ENCODE data around the gene PRKG1. TPM values are rescaled to one million over a fixed set of nuclear protein-coding genes. Genes with fewer than 3 reads are reported as not detected.

The PRKG1 gene
- total and polyA plus RNA-seq, 2 donors (not counting 1 experiment from before 2014, with no cell fraction given): 45.8 to 71.8 TPM

DNA sequence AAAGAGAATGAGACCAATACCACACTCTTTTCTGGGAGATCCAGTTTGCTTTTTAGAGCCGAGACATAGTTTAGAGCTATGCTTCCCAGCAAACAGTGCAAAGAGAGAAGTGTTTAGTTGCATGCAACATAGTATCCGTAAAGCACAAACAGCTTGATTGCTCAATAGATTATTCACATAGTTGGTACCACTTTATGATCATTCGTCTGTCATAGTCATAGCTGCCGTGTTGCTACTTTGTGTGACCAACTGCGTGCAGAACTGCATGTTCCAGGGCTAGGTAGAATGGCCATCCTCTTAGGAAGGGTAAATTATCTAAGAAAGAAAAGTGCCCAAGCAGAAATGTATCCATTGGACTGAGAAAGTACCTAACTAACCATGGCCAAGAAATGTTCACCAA, 1036.3 kb downstream of the PRKG1 start:
- no peak overlapping the region for H3K27ac ChIP-seq (ENCODE audit: insufficient read depth, low read length)
- no peak overlapping the region for H3K4me2 ChIP-seq (ENCODE audit: extremely low read depth, insufficient read depth, low read length)
- no peak for TF ChIP-seq CTCF (conservative IDR thresholded peaks at IDR 0.05 in 1 of 2, IDR thresholded peaks at IDR 0.05 in 1 of 2; ENCODE audit: low read depth in 1 of 2, low read length in 2 of 2)
- no peak for TF ChIP-seq EZH2 (IDR thresholded peaks at IDR 0.05; ENCODE audit: low read length, missing control alignments)

DNA sequence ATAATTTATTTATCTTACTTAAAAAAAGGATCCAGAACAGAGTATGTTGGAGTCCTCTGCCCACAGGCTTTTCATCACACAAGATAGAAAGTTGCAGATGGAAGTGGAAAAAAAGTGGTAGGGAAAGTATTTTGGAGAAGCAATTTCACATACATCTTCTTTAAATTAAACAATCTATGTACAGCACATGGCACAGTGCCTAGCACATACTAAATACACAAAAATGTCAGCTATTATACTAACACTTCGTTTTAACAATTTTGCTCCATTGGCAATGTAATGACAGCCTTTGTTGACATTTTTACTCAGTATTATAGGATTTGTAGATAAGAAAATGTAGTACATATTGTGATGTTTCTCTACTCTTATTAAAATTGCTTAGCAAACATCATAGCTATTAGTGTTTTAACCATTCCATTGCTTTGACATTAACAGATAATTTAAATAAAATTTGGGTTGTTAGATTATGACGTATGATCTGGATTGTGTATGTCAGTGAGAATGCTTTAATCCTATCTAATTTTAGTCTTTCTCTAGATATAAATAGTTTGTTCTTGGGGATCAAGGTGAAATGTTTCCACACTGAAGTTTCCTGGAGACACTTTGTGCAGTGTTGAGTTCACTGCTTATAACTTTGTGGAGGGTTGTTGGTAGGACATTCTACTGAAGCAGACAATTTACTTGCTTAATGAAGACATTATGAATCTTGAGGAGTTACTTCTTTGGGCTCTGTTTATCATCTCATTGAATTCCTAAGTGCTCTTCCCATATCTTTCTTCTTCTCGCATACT, 1037.0 kb downstream of the PRKG1 start:
- no peaks in the 10 kb centered on the region for H3K27me3 ChIP-seq (ENCODE audit: control insufficient read depth, insufficient read depth, low read length)
- H3K9me3 ChIP-seq (ENCODE audit: control insufficient read depth, insufficient read depth, low read depth, low read length): no peaks in the 10 kb centered on the region
- H3K9ac ChIP-seq (ENCODE audit: insufficient read depth, low read length): no peak overlapping the region
- no peak overlapping the region for H3K4me3 ChIP-seq (replicated peaks in 1 of 4; ENCODE audit: control extremely low read depth in 1 of 4, insufficient read depth in 1 of 4, low read depth in 3 of 4, low read length in 4 of 4)
- H3K4me2 ChIP-seq (ENCODE audit: extremely low read depth, insufficient read depth, low read length): no peak overlapping the region
- no peaks in the 10 kb centered on the region for H3K79me2 ChIP-seq (ENCODE audit: control insufficient read depth, insufficient read depth, low read length)
- H4K20me1 ChIP-seq (ENCODE audit: control insufficient read depth, extremely low read depth, insufficient read depth, low read length): no peaks in the 10 kb centered on the region
- peak in 1 of 2 donors; percentile 40 for DNase-seq (ENCODE audit: low read depth in 2 of 2)
- no peaks in the 10 kb centered on the region for H3K36me3 ChIP-seq (ENCODE audit: control insufficient read depth, insufficient read depth, low read length)
- no peaks in the 10 kb centered on the region for H3K4me1 ChIP-seq (ENCODE audit: control insufficient read depth, extremely low read depth, insufficient read depth, low read length)
- H3K27ac ChIP-seq (ENCODE audit: insufficient read depth, low read length): no peak overlapping the region
- no peak overlapping the region for H2AFZ ChIP-seq (ENCODE audit: low read length)
- TF ChIP-seq EZH2 (IDR thresholded peaks at IDR 0.05; ENCODE audit: low read length, missing control alignments) (no peak), CTCF (conservative IDR thresholded peaks at IDR 0.05 in 1 of 2, IDR thresholded peaks at IDR 0.05 in 1 of 2; ENCODE audit: low read depth in 1 of 2, low read length in 2 of 2) (no peak)

More for the DNA sequence above, 1036.3 kb downstream of the PRKG1 start:
- Histone ChIP-seq H3K27me3 (ENCODE audit: control insufficient read depth, insufficient read depth, low read length) (no peaks in the 10 kb centered on the region), H3K4me1 (ENCODE audit: control insufficient read depth, extremely low read depth, insufficient read depth, low read length) (no peaks in the 10 kb centered on the region), H3K9ac (ENCODE audit: insufficient read depth, low read length) (no peak overlapping the region), H2AFZ (ENCODE audit: low read length) (no peak overlapping the region), H3K9me3 (ENCODE audit: control insufficient read depth, insufficient read depth, low read depth, low read length) (no peaks in the 10 kb centered on the region), H3K36me3 (ENCODE audit: control insufficient read depth, insufficient read depth, low read length) (no peaks in the 10 kb centered on the region), H4K20me1 (ENCODE audit: control insufficient read depth, extremely low read depth, insufficient read depth, low read length) (no peaks in the 10 kb centered on the region), H3K79me2 (ENCODE audit: control insufficient read depth, insufficient read depth, low read length) (no peaks in the 10 kb centered on the region), H3K4me3 (replicated peaks in 1 of 4; ENCODE audit: control extremely low read depth in 1 of 4, insufficient read depth in 1 of 4, low read depth in 3 of 4, low read length in 4 of 4) (no peak overlapping the region)
- DNase-seq (ENCODE audit: low read depth in 2 of 2): peak in 1 of 2 donors; percentile 6

GRCh38 chr10:52115823-52116222, 1041.5 kb downstream of the PRKG1 start:
- no peak overlapping the region for H3K9ac ChIP-seq (ENCODE audit: insufficient read depth, low read length)
- H3K9me3 ChIP-seq (ENCODE audit: control insufficient read depth, insufficient read depth, low read depth, low read length): no peaks in the 10 kb centered on the region
- H3K36me3 ChIP-seq (ENCODE audit: control insufficient read depth, insufficient read depth, low read length): no peaks in the 10 kb centered on the region
- no peak overlapping the region for H2AFZ ChIP-seq (ENCODE audit: low read length)
- H3K4me1 ChIP-seq (ENCODE audit: control insufficient read depth, extremely low read depth, insufficient read depth, low read length): no peaks in the 10 kb centered on the region
- no peaks in the 10 kb centered on the region for H3K79me2 ChIP-seq (ENCODE audit: control insufficient read depth, insufficient read depth, low read length)
- H3K4me3 ChIP-seq (replicated peaks in 1 of 4; ENCODE audit: control extremely low read depth in 1 of 4, insufficient read depth in 1 of 4, low read depth in 3 of 4, low read length in 4 of 4): no peak overlapping the region
- no peaks in the 10 kb centered on the region for H4K20me1 ChIP-seq (ENCODE audit: control insufficient read depth, extremely low read depth, insufficient read depth, low read length)
- DNase-seq (ENCODE audit: low read depth in 2 of 2): peak; percentile 17 to 22
- no peak overlapping the region for H3K4me2 ChIP-seq (ENCODE audit: extremely low read depth, insufficient read depth, low read length)
- H3K27ac ChIP-seq (ENCODE audit: insufficient read depth, low read length): no peak overlapping the region
- no peaks in the 10 kb centered on the region for H3K27me3 ChIP-seq (ENCODE audit: control insufficient read depth, insufficient read depth, low read length)
- TF ChIP-seq EZH2 (IDR thresholded peaks at IDR 0.05; ENCODE audit: low read length, missing control alignments): no peak
- TF ChIP-seq CTCF (conservative IDR thresholded peaks at IDR 0.05 in 1 of 2, IDR thresholded peaks at IDR 0.05 in 1 of 2; ENCODE audit: low read depth in 1 of 2, low read length in 2 of 2): no peak
